HG03457 (cell line): Measurements from ENCODE around the gene SLC52A3.

Experiments used
- ATAC-seq: cut with Tn5 transposase; IDR thresholded peaks from one replicate; pipeline ENCODE4 v1.9.1; 2021; ENCODE audit warnings: moderate number of reproducible peaks; ENCODE audit not compliant: unreplicated experiment

Gene SLC52A3

DNA sequence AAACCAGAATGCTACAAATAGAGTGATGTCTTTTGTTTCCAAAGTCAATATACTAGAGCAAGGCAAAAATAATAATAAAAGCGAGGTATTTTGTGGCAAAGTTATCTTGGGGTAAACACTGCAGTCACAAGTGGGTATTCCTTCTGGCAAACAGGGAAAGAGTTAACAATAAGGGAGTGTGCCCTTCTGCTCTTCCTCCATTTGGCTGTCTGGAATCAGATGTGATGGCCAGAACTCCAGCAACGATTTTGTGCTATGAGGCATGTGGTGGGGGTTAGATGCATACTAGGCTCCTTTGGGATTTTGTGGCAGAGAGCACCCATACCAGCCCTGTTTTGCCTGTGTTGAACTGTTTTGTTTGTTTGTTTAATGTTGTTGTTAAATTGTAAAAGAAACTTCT lies 2.4 kb upstream of the SLC52A3 start:
- ATAC-seq = no peak

DNA sequence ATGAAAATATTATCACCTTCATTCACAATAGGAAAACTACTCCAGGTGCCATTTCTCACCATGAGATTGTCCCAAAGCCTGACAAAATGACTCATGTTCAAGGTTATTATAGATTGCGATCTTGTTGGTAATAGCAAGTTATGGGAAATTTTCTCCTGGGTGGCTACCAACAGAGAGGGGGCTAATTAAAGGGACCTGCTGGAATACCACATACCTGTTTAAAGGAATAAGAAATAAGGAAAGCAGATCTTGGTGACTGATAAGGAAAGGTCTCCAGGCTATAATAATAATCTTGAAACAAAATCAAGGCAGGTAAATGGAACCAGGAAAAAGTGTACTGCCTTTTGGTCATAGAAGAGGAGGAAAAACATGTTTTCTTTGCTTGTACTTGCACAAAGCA lies 1.4 kb downstream of the SLC52A3 start:
- ATAC-seq = no peak

GRCh38 chr20:764255-764654 lies 4.0 kb downstream of the SLC52A3 start:
- ATAC-seq = no peak

DNA sequence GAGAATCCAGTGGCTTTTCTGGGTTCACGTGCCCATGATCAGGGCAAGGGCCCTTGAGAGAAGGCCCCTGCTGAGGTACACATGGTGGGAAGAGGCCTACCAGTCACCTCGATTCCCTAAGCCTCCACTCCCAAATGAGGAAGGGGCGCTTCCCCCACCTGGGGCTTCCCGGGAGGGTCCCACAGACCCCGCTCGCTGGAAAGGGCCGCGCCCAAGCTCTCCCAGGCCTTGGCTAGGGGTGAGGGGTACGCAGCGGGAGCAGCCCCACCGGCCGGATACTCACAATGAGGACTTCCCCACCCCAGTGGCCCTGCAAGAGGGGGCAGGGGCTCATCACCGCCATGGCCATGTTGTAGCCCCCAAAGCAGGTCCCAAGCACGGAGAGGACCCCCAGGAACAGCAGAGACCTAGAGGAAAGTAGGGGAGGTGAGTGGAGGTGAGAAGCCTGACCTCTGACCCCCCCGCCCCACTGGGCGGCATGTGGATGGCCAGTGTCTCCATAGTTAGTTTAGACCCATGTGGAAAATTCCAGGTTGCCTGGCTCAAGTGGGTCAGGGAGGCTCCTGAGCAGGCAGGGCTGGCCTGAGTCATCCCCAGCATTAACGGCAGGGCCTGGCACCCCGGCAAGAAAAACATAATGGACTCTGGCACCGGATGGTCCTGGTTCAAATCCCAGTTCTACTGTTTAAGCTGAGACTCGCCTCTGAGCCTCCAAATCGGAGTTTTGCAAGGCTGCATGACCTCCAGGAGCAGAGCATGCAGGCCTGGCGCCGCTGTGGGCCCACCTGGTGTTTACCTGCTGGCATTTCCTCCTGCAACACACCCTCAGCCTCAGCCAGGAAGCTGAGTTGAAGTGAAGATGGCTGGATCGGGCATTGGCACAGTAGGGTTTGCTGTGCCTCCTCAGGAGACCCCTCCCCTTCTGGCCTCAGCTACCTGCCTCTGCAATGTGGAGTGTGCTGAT lies 6.6 kb downstream of the SLC52A3 start:
- ATAC-seq = no peak

GRCh38 chr20:760751-761417 lies 7.4 kb downstream of the SLC52A3 start:
- no peak for ATAC-seq

DNA sequence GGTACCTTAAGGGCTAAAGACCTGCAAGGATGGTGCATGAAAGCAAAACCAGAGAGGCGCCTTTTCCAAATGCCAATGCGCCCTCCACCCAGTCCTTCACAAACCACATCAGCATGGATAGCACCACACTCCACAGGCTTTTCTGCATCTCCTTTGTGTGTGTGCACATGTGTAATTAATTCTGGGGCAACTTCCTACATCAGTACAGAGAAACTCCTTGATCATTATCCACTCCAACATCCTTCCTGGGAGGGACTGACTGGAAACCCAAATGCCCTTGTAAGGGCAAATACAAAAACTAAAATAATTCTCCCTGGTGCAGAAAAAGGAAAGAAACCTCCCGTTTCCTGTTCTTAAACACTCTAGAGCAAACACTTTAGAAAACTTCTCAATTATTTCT lies 10.8 kb downstream of the SLC52A3 start:
- no peak for ATAC-seq

DNA sequence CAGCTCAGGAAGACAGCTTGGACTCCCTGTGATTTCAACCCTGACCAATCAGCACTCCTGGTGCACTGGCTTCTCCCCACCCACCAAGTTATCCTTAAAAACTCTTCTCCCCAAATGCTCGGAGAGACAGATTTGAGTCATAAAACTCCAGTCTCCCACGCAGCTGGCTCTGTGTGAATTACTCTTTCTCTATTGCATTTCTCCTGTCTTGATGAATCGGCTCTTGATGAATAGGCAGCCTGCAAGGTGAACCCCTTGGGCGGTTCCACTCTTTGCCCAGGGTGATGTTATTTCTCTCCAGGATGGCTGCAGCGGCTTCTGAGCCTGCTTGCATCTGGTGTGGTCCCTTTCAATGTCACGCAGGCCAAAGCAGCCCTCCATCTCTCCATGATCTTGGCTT lies 12.4 kb downstream of the SLC52A3 start:
- no peak for ATAC-seq

DNA sequence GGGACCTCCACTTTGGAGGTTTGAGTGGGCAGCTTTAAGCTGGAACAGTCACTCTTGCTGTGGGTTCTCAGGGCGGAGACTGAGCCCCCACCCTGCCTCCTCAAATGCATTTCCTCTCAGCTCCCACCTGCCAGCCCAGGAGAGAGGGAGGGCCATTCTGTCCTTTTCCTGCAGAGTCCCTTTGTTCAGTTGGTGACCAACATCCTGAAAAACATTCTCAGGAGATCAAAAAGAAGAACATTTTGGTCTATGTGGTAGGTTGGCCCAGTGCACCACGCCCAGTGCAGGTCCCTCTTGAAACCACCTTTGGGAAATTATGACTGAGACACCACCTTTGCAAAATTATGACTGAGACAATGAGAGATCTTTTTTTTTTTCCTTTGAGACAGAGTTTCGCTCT lies 13.4 kb downstream of the SLC52A3 start:
- ATAC-seq = no peak

- no peak for ATAC-seq
Measured at GRCh38 chr20:753897-754635, 14.2 kb downstream of the SLC52A3 start.

DNA sequence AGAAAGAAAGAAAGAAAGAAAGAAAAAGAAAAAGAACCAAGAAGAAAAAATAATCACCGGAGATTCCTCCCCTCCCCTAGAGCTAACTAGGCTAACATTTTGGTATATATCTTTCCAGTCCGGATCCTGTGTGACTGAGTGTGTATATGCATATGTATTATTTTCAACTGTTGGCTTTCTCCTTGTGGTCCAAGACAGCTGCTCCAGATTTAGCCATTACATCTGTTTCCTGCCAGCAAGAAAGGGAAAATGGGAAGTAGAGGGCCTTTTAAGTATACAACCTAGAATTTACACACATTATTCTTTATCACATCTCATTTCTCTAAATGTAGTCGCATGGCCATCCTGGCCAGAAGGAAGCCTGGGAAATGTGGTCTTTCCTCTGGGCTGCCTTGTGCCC lies 15.2 kb downstream of the SLC52A3 start:
- ATAC-seq = no peak

DNA sequence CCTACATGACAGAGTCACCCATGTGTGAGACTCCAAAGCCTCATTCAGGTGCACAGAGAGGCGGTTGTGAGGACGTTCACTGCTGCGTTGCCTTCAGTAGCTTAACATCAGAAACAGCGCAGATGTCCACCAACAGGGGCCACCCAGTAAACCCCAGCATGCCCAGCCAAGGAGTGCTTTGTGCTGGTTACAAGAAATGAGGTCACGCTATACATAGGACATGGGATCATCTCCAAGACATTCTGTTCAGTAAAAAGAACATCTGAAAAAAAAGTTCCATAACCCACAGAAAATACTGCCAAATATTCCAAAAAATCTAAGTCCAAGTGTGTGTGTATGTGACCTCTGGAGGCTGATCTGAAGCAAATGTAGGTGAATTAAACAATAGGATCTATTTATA lies 16.0 kb downstream of the SLC52A3 start:
- no peak for ATAC-seq

- no peak for ATAC-seq
Measured at GRCh38 chr20:751761-752160, 16.5 kb downstream of the SLC52A3 start.

DNA sequence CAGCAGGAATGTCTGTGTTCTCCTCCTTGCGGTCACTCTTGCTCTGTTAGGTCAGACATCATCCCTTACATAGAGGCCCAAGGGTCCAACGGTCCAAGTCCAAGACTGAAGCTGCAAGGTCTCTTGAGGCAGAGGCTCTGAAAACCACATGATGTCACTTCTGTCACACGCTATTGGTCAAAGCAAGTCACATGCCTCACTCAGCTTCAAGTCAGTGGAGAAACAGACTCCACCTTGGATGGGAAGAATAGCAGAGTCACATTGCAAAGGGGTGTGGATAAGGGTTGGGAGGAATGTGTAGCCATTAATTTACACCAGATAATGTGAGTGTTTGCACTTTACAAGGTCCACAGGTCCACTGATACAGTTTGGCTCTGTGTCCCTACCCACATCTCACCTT lies 17.5 kb downstream of the SLC52A3 start:
- no peak for ATAC-seq

GRCh38 chr20:745683-746301 lies 22.5 kb downstream of the SLC52A3 start:
- ATAC-seq = no peak

- no peak for ATAC-seq
Measured at GRCh38 chr20:742156-742555, 26.1 kb downstream of the SLC52A3 start.

GRCh38 chr20:741620-742019 lies 26.7 kb downstream of the SLC52A3 start:
- no peak for ATAC-seq

DNA sequence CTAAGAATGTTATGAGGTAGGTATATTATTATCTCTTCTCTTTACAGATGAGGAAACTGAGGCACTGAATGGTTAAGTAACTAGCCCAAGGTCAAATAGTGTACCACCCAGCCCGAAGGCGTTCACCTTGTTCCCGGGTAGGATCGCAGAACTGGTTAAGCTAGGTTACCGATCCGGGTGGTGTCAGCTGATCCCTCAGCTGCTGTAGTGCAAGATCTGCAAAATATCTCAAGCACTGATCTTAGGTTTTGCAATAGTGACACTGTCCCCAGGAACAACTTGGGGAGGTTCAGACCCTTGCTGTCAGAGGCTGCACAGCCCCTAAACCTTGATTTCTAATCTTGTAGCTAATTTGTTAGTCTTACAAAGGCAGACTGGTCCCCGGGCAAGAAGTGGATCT lies 28.1 kb downstream of the SLC52A3 start:
- ATAC-seq = no peak

- no peak for ATAC-seq
Measured at GRCh38 chr20:739736-740135, 28.6 kb downstream of the SLC52A3 start.

- no peak for ATAC-seq
Measured at GRCh38 chr20:733861-734260, 34.4 kb downstream of the SLC52A3 start.

DNA sequence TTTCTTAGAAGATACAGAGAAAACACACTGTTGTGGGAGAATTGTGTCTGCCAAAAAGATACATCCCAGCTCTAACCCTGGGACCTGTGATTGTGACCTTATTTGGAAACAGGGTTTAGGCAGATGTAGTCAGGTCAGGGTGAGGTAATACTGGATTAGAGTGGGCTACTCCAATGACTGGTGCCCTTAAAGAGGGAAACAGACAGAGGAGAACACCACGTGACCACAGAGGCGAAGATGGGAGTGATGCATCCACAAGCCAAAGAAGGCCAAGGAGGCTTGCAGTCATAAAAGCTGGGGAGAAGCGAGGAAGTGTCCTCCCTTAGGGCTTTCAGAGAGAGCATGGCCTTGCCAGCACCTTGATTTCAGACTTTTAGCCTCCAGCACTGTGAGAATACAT lies 35.6 kb downstream of the SLC52A3 start:
- no peak for ATAC-seq

DNA sequence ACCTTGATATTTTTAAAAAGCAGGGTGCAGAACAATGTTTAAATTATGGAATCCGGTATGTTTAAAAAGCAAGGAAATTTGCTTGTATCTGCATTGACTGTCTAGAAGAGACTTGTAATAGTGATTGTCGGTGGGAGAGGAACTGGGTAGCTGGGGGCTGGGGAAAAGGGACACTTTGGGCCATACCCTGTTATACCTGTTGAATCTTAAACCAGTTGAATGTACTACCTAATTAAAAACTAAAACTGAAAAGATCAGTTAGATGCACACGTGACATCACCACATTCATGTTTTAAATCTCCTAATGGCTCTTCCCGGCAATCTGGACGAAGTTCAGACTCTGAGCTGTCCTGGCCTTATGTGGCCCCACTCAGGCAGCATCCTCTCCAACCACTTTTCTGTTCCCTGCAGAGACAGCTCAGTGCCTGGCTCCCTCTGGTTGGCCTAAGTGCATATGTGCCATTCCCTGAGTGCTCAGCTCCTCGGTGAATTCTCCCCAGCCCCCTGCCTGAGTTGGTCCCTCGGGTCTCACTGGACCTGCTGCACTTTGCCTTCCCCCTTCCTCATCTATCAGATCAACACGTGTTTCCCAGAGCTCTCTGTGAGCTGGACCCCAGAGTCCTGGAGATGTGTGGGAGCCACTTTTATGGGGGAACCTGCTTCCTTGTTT lies 36.3 kb downstream of the SLC52A3 start:
- ATAC-seq = no peak
